ENCODE data around the gene ARFRP1. TPM values are rescaled to one million over a fixed set of nuclear protein-coding genes. Genes with fewer than 3 reads are reported as not detected.

ARFRP1 gene
- total and polyA plus RNA-seq, 2 of the 13 experiments (the other 11 are each of a cell fraction or from before 2014, with no cell fraction given): 32.0 to 51.1 TPM

- TF ChIP-seq ARID4A (CRISPR knock-in tag; IDR thresholded peaks at IDR 0.05; ENCODE audit: borderline replicate concordance) (peak; percentile 95), CC2D1A (CRISPR knock-in tag; IDR thresholded peaks at IDR 0.05) (no peak), ZNF205 (CRISPR knock-in tag; IDR thresholded peaks at IDR 0.05) (peak; percentile 97), ZFP62 (CRISPR knock-in tag; IDR thresholded peaks at IDR 0.05) (no peak), PRDM15 (CRISPR knock-in tag; IDR thresholded peaks at IDR 0.05) (0 out of 2 replicates have a peak, but pooled peaks have one; percentile 53), NONO (IDR thresholded peaks at IDR 0.05) (no peak), NONO (CRISPR knock-in tag; conservative IDR thresholded peaks at IDR 0.05) (peak; percentile 93), ERF (CRISPR knock-in tag; IDR thresholded peaks at IDR 0.05) (peak; percentile 98), SATB2 (CRISPR knock-in tag; IDR thresholded peaks at IDR 0.05) (peak; percentile 97), ZSCAN20 (CRISPR knock-in tag; IDR thresholded peaks at IDR 0.05; ENCODE audit: borderline replicate concordance) (peak; percentile 98), RBM39 (IDR thresholded peaks at IDR 0.05; ENCODE audit: low read depth, low read length, poor library complexity, severe bottlenecking) (no peak), ZNF607 (CRISPR knock-in tag; IDR thresholded peaks at IDR 0.05; ENCODE audit: borderline replicate concordance) (peak; percentile 99), AHR (CRISPR knock-in tag; IDR thresholded peaks at IDR 0.05) (peak; percentile 99), GZF1 (CRISPR knock-in tag; IDR thresholded peaks at IDR 0.05) (peak; percentile 92), TARDBP (CRISPR knock-in tag; IDR thresholded peaks at IDR 0.05) (peak; percentile 57; the same call in 1 of the 2 replicates), ZNF781 (CRISPR knock-in tag; IDR thresholded peaks at IDR 0.05; ENCODE audit: borderline replicate concordance, not compliant biosample characterization) (peak; percentile 94), ZNF740 (CRISPR knock-in tag; IDR thresholded peaks at IDR 0.05) (0 out of 2 replicates have a peak, but pooled peaks have one; percentile 72), UBTF (CRISPR knock-in tag; IDR thresholded peaks at IDR 0.05) (peak; percentile 97)
These were observed 54.5 kb downstream of the ARFRP1 start, which contains the start of gene STMN3 (continued) for GRCh38 chr20:63653041-63653973.
